ENCODE measurements around the gene PALLD. TPM values are rescaled to one million over a fixed set of nuclear protein-coding genes. Genes with fewer than 3 reads are reported as not detected.

PALLD gene
- total RNA-seq, 1 experiment from 2014 or later: 26.7 TPM

- CTCF ChIA-PET: interaction anchor here (0.6 kb wide), 1 partner anchor 90 kb away, joined by 6 read pairs; the partner anchor contains the start of gene CBR4
- H4K20me1 ChIP-seq (ENCODE audit: low read length): no peaks in the 10 kb centered on the region
- no peaks in the 10 kb centered on the region for H3K79me2 ChIP-seq (ENCODE audit: low read length)
Measured at GRCh38 chr4:168920441-168921065, 423.7 kb downstream of the PALLD start.

GRCh38 chr4:168923526-168924194 is 426.8 kb downstream of the PALLD start:
- TF ChIP-seq CTCF (conservative IDR thresholded peaks at IDR 0.05; ENCODE audit: low read depth, low read length) (peak; percentile 80), EZH2phosphoT487 (IDR thresholded peaks at IDR 0.05; ENCODE audit: borderline replicate concordance, low read length) (no peak)
- H3K36me3 ChIP-seq (ENCODE audit: low read depth, low read length): peaks cover 37% of the 10 kb centered on the region
- POLR2A ChIA-PET (ENCODE audit: unreplicated experiment): no interaction called here
- H3K9ac ChIP-seq (ENCODE audit: low read length): no peak overlapping the region
- CTCF ChIA-PET: interaction anchor here (0.6 kb wide), 1 partner anchor 203 kb away, joined by 3 read pairs; no protein-coding TSS in a partner anchor
- DNase-seq (peak; percentile 74), ATAC-seq (peak; percentile 78)
- no peaks in the 10 kb centered on the region for H3K4me1 ChIP-seq (ENCODE audit: insufficient read depth, low read length)
- no peak overlapping the region for H3K27ac ChIP-seq (ENCODE audit: low read length)
- intact Hi-C loops (cut with micrococcal nuclease): loop anchor here (1.0 to 5.0 kb wide), 5 partner anchors 82 to 741 kb away; no protein-coding TSS in a partner anchor
- H3K4me2 ChIP-seq (ENCODE audit: low read length): no peak overlapping the region
- no peaks in the 10 kb centered on the region for H4K20me1 ChIP-seq (ENCODE audit: low read length)
- H2AFZ ChIP-seq (ENCODE audit: low read length): no peak overlapping the region
- no peaks in the 10 kb centered on the region for H3K79me2 ChIP-seq (ENCODE audit: low read length)
- H3K4me3 ChIP-seq (ENCODE audit: low read length): no peak overlapping the region
- no peaks in the 10 kb centered on the region for H3K9me3 ChIP-seq (ENCODE audit: low read length)
- BruUV-seq (replicated peaks): no TSS peak
- no peaks in the 10 kb centered on the region for H3K27me3 ChIP-seq (ENCODE audit: low read length)
- H3K9me2 ChIP-seq (replicated peaks; ENCODE audit: low read length): no peaks in the 10 kb centered on the region
- H3F3A ChIP-seq (ENCODE audit: low read length, unreplicated experiment): no peaks in the 10 kb centered on the region

More at GRCh38 chr4:168920441-168921065, 423.7 kb downstream of the PALLD start:
- intact Hi-C loops (cut with micrococcal nuclease): loop anchor here (2.0 to 5.0 kb wide), 2 partner anchors 288 to 404 kb away; no protein-coding TSS in a partner anchor
- peaks cover 20% of the 10 kb centered on the region for H3K36me3 ChIP-seq (ENCODE audit: low read depth, low read length)
- no peak overlapping the region for H3K4me2 ChIP-seq (ENCODE audit: low read length)
- no peaks in the 10 kb centered on the region for H3K9me3 ChIP-seq (ENCODE audit: low read length)
- no peak for DNase-seq
- H3K4me1 ChIP-seq (ENCODE audit: insufficient read depth, low read length): no peaks in the 10 kb centered on the region
- H3K9ac ChIP-seq (ENCODE audit: low read length): no peak overlapping the region
- H3K27ac ChIP-seq (ENCODE audit: low read length): no peak overlapping the region
- no peaks in the 10 kb centered on the region for H3K9me2 ChIP-seq (replicated peaks; ENCODE audit: low read length)
- H2AFZ ChIP-seq (ENCODE audit: low read length): no peak overlapping the region
- POLR2A ChIA-PET (ENCODE audit: unreplicated experiment): no interaction called here
- no peaks in the 10 kb centered on the region for H3F3A ChIP-seq (ENCODE audit: low read length, unreplicated experiment)
- TF ChIP-seq EZH2 (IDR thresholded peaks at IDR 0.05; ENCODE audit: low read length, unreplicated experiment): no peak
- no TSS peak for BruUV-seq (replicated peaks)
- no peak overlapping the region for H3K4me3 ChIP-seq (ENCODE audit: low read length)
- ATAC-seq: no peak
- H3K27me3 ChIP-seq (ENCODE audit: low read length): no peaks in the 10 kb centered on the region

DNA sequence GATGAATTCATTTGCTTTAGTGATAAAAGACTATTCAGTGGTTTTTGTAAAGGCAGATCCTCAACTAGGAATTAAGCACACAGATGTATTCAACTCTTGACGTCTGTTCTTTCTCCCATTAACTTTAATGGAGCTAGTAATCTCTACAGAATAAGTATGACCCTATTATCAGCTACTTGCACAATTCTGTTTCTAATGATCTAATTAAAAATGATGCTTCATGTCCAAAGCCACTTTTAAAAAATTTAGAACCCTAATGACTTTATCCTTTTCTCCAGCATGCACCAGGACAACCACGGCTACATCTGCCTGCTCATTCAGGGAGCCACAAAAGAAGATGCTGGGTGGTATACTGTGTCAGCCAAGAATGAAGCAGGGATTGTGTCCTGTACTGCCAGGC is 427.8 kb downstream of the PALLD start:
- no peaks in the 10 kb centered on the region for H3K27me3 ChIP-seq (ENCODE audit: low read length)
- H3K4me2 ChIP-seq (ENCODE audit: low read length): no peak overlapping the region
- no peak overlapping the region for H3K9ac ChIP-seq (ENCODE audit: low read length)
- H3K27ac ChIP-seq (ENCODE audit: low read length): no peak overlapping the region
- H3K79me2 ChIP-seq (ENCODE audit: low read length): no peaks in the 10 kb centered on the region
- H2AFZ ChIP-seq (ENCODE audit: low read length): no peak overlapping the region
- BruUV-seq (replicated peaks): no TSS peak
- no peaks in the 10 kb centered on the region for H3F3A ChIP-seq (ENCODE audit: low read length, unreplicated experiment)
- ATAC-seq (no peak), DNase-seq (no peak)
- no peaks in the 10 kb centered on the region for H4K20me1 ChIP-seq (ENCODE audit: low read length)
- no peak overlapping the region for H3K4me3 ChIP-seq (ENCODE audit: low read length)
- H3K9me2 ChIP-seq (replicated peaks; ENCODE audit: low read length): no peaks in the 10 kb centered on the region
- H3K9me3 ChIP-seq (ENCODE audit: low read length): no peaks in the 10 kb centered on the region
- TF ChIP-seq CTCF (conservative IDR thresholded peaks at IDR 0.05; ENCODE audit: low read depth, low read length) (no peak), EZH2 (IDR thresholded peaks at IDR 0.05; ENCODE audit: low read length, unreplicated experiment) (no peak), EZH2phosphoT487 (IDR thresholded peaks at IDR 0.05; ENCODE audit: borderline replicate concordance, low read length) (no peak)
- peaks cover 47% of the 10 kb centered on the region for H3K36me3 ChIP-seq (ENCODE audit: low read depth, low read length)
- CTCF ChIA-PET: no interaction called here
- intact Hi-C loops (cut with micrococcal nuclease): loop anchor here (5.0 kb wide), 1 partner anchor 292 kb away; no protein-coding TSS in a partner anchor
- POLR2A ChIA-PET (ENCODE audit: unreplicated experiment): no interaction called here
- no peaks in the 10 kb centered on the region for H3K4me1 ChIP-seq (ENCODE audit: insufficient read depth, low read length)
